GM20000 (cell line): ENCODE data around the gene KLHL25.

ENCODE experiments used
- DNase-seq: peaks from one replicate; pipeline ENCODE4 v3.0.0; 2012; ENCODE audit warnings: low spot score
- CTCF ChIP-seq: IDR thresholded peaks from 2 replicates; pipeline ENCODE4 v1.5.1; 2012; ENCODE audit warnings: mild to moderate bottlenecking, control low read depth; ENCODE audit errors: extremely low read depth, missing control alignments

The KLHL25 gene

GRCh38 chr15:85762039-85762755 lies 32.5 kb downstream of the KLHL25 start:
- DNase-seq: peak; percentile 25
- TF ChIP-seq CTCF: no peak

- peak; percentile 19 for DNase-seq
- no peak for TF ChIP-seq CTCF
Observed at GRCh38 chr15:85761635-85762034, 33.1 kb downstream of the KLHL25 start.

GRCh38 chr15:85760531-85761371 lies 34.0 kb downstream of the KLHL25 start:
- peak; percentile 38 for DNase-seq
- peak; percentile 1 for TF ChIP-seq CTCF

GRCh38 chr15:85760049-85760448 lies 34.7 kb downstream of the KLHL25 start:
- no peak for TF ChIP-seq CTCF
- no peak for DNase-seq

- no peak for TF ChIP-seq CTCF
- no peak for DNase-seq
Observed at GRCh38 chr15:85759376-85759775, 35.3 kb downstream of the KLHL25 start.

GRCh38 chr15:85758655-85758978 lies 36.1 kb downstream of the KLHL25 start:
- DNase-seq: no peak
- TF ChIP-seq CTCF: no peak

- peak; percentile 15 for DNase-seq
- no peak for TF ChIP-seq CTCF
Observed at GRCh38 chr15:85757939-85758654, 36.6 kb downstream of the KLHL25 start.
